Large intestine (tissue), 1 donor: ENCODE measurements around the gene RGS9. TPM values are rescaled to one million over a fixed set of nuclear protein-coding genes. Genes with fewer than 3 reads are reported as not detected.

Source experiments
- polyA plus RNA-seq: library from polyadenylated mRNA; unstranded; fragments of 120-200 nt; gene quantifications from one replicate; pipeline ENCODE4 v1.2.1, GENCODE V29; 2013

RGS9 gene
- polyA plus RNA-seq, 1 donor: 7.5 TPM

Other genes starting within 250 kb of the RGS9 start
- 9.2 TPM for gene LRRC37A3, start 217.9 kb upstream of the RGS9 start, polyA plus RNA-seq
- gene GNA13, start 80.6 kb upstream of the RGS9 start, polyA plus RNA-seq: 40.8 TPM